Measurements from ENCODE around the gene PTDSS2. TPM values are rescaled to one million over a fixed set of nuclear protein-coding genes. Genes with fewer than 3 reads are reported as not detected.
A peak's percentile ranks its signal among the peaks of the same experiment; 100 is the strongest.

PTDSS2 gene
- polyA plus RNA-seq, 2 of the 4 experiments (the other 2 are of a cell fraction): 23.4 to 38.9 TPM

GRCh38 chr11:414318-414857 lies 35.7 kb upstream of the PTDSS2 start (continued):
- TF ChIP-seq TFCP2L1 (CRISPR knock-in tag; IDR thresholded peaks at IDR 0.05) (no peak), MYC (IDR thresholded peaks at IDR 0.05; ENCODE audit: borderline replicate concordance, low read length) (no peak), PHF8 (IDR thresholded peaks at IDR 0.05; ENCODE audit: borderline replicate concordance, low read depth) (no peak)

GRCh38 chr11:415640-416041 lies 34.4 kb upstream of the PTDSS2 start:
- Histone ChIP-seq H3K4me2 (no peak overlapping the region), H3K4me1 (peaks cover 15% of the 10 kb centered on the region), H3K4me3 (no peak overlapping the region), H3K9me3 (no peaks in the 10 kb centered on the region), H3K27ac (no peak overlapping the region)
- FAIRE-seq (no peak), DNase-seq (ENCODE audit: low read depth in 1 of 2, low spot score in 1 of 2) (no peak), ATAC-seq (no peak)
- ChIA-PET CTCF (interaction anchor here (0.6 to 1.8 kb wide), 3 partner anchors 8 to 51 kb away, joined by 4 to 7 read pairs (median 5); no protein-coding TSS in a partner anchor), POLR2A (interaction anchor here (0.9 kb wide), 1 partner anchor 32 kb away, joined by 3 read pairs; no protein-coding TSS in a partner anchor)
- TF ChIP-seq RCOR1 (IDR thresholded peaks at IDR 0.05; ENCODE audit: low read depth, low read length) (no peak), RAD21 (conservative IDR thresholded peaks at IDR 0.05 in 1 of 2, IDR thresholded peaks at IDR 0.05 in 1 of 2) (no peak), SREBF2 (IDR thresholded peaks at IDR 0.05) (no peak)
- 100% methylated on average over 2 of the region's 5 CpGs for WGBS (ENCODE audit: missing lambda C conversion rate)

- peak overlapping the region; percentile 53 for H3K4me3 ChIP-seq
- peak overlapping the region; percentile 73 to 88 for H3K27ac ChIP-seq
- no peaks in the 10 kb centered on the region for H3K9me3 ChIP-seq
- ChIA-PET CTCF (interaction anchor here (0.6 to 1.8 kb wide), 3 partner anchors 9 to 50 kb away, joined by 4 to 7 read pairs (median 5); no protein-coding TSS in a partner anchor), POLR2A (interaction anchor here (0.9 kb wide), 2 partner anchors 9 to 32 kb away, joined by 3 to 7 read pairs; no protein-coding TSS in a partner anchor)
- FAIRE-seq: no peak
- DNase-seq (ENCODE audit: low read depth in 1 of 2, low spot score in 1 of 2): no peak
- TF ChIP-seq HOXB5 (CRISPR knock-in tag; IDR thresholded peaks at IDR 0.05): no peak
- TF ChIP-seq MAX (IDR thresholded peaks at IDR 0.05): no peak
- TF ChIP-seq NFE2L2 (conservative IDR thresholded peaks at IDR 0.05; ENCODE audit: low read length): no peak
- no peak for TF ChIP-seq CHD4 (IDR thresholded peaks at IDR 0.05; ENCODE audit: borderline replicate concordance)
- no peak for TF ChIP-seq HEYL (CRISPR knock-in tag; IDR thresholded peaks at IDR 0.05)
- no peak for TF ChIP-seq ZNF302 (CRISPR knock-in tag; IDR thresholded peaks at IDR 0.05)
- no peak for TF ChIP-seq NPAS2 (CRISPR knock-in tag; IDR thresholded peaks at IDR 0.05; ENCODE audit: borderline replicate concordance)
- TF ChIP-seq JUN (IDR thresholded peaks at IDR 0.05): no peak
- ATAC-seq: no peak
- WGBS (ENCODE audit: missing lambda C conversion rate): 89% methylated on average over 30 of the region's 45 CpGs
- peak overlapping the region; percentile 100 for H3K4me2 ChIP-seq
- H3K4me1 ChIP-seq: peaks cover 15% of the 10 kb centered on the region
Observed at GRCh38 chr11:416051-416756, 33.9 kb upstream of the PTDSS2 start.

- no peak for FAIRE-seq
- TF ChIP-seq SMC3 (IDR thresholded peaks at IDR 0.05): no peak
- no peak for TF ChIP-seq JUNB (IDR thresholded peaks at IDR 0.05)
- no peak for TF ChIP-seq ZSCAN20 (CRISPR knock-in tag; IDR thresholded peaks at IDR 0.05)
- TF ChIP-seq NR3C1 (IDR thresholded peaks at IDR 0.05): no peak
- TF ChIP-seq HMGXB4 (CRISPR knock-in tag; IDR thresholded peaks at IDR 0.05; ENCODE audit: borderline replicate concordance): no peak
- TF ChIP-seq USF2 (IDR thresholded peaks at IDR 0.05): no peak
- no peak for TF ChIP-seq ESRRA (IDR thresholded peaks at IDR 0.05; ENCODE audit: borderline replicate concordance, low read length)
- no peak for TF ChIP-seq ATOH8 (CRISPR knock-in tag; IDR thresholded peaks at IDR 0.05; ENCODE audit: low read depth)
- no peak for TF ChIP-seq CEBPB (IDR thresholded peaks at IDR 0.05)
- TF ChIP-seq CHD4 (IDR thresholded peaks at IDR 0.05; ENCODE audit: borderline replicate concordance): no peak
- no peak for TF ChIP-seq HOXA7 (CRISPR knock-in tag; IDR thresholded peaks at IDR 0.05)
- no peak for TF ChIP-seq RNF2 (IDR thresholded peaks at IDR 0.05; ENCODE audit: borderline replicate concordance, low read depth)
- no peak for TF ChIP-seq EHMT2 (IDR thresholded peaks at IDR 0.05; ENCODE audit: low read depth)
- TF ChIP-seq TFCP2L1 (CRISPR knock-in tag; IDR thresholded peaks at IDR 0.05): no peak
Observed at GRCh38 chr11:416757-417621, 33.1 kb upstream of the PTDSS2 start.

More at GRCh38 chr11:416757-417621, 33.1 kb upstream of the PTDSS2 start:
- ATAC-seq: peak in 1 of 2 experiments; percentile 55; a peak in 3 of 6 replicates
- DNase-seq (ENCODE audit: low read depth in 1 of 2, low spot score in 1 of 2): no peak
- peak overlapping the region; percentile 100 for H3K4me2 ChIP-seq
- peaks cover 15% of the 10 kb centered on the region for H3K4me1 ChIP-seq
- peak overlapping the region; percentile 53 for H3K4me3 ChIP-seq
- H3K27ac ChIP-seq: peak overlapping the region; percentile 73 to 88
- 90% methylated on average over 7 of the region's 97 CpGs for WGBS (ENCODE audit: missing lambda C conversion rate)
- ChIA-PET CTCF (interaction anchor here (1.4 to 1.8 kb wide), 2 partner anchors 10 to 31 kb away, joined by 4 to 7 read pairs; no protein-coding TSS in a partner anchor), POLR2A (interaction anchor here (0.9 kb wide), 2 partner anchors 10 to 31 kb away, joined by 3 to 7 read pairs; no protein-coding TSS in a partner anchor)
- H3K9me3 ChIP-seq: no peaks in the 10 kb centered on the region
